Left ventricle myocardium inferior (tissue), 1 donor: ENCODE results near the gene DTX3L. TPM values are rescaled to one million over a fixed set of nuclear protein-coding genes. Genes with fewer than 3 reads are reported as not detected.

Experiments used
- DNase-seq: peaks from one replicate; pipeline ENCODE4 v3.0.0-alpha.2; 2020
- H3K27ac ChIP-seq: fragments of 200-600 bp; replicated peaks from 2 replicates; pipeline ENCODE4 v1.8.0; 2021
- H3K27me3 ChIP-seq: fragments of 200-600 bp; 2 replicates; pipeline ENCODE4 v1.8.0; 2021; ENCODE audit warnings: low read depth
- H3K36me3 ChIP-seq: fragments of 200-600 bp; 2 replicates; pipeline ENCODE4 v1.8.0; 2021
- H3K4me1 ChIP-seq: fragments of 200-600 bp; 2 replicates; pipeline ENCODE4 v1.8.0; 2021
- H3K4me3 ChIP-seq: fragments of 200-600 bp; 2 replicates; pipeline ENCODE4 v1.8.0; 2021; ENCODE audit warnings: mild to moderate bottlenecking, moderate library complexity
- H3K9me3 ChIP-seq: fragments of 200-600 bp; replicated peaks from 2 replicates; pipeline ENCODE4 v1.8.0; 2021
- intact Hi-C: fragments of 100-400 bp; cut with micrococcal nuclease; formaldehyde crosslinking; loops from one replicate; pipeline ENCODE4 v1.11.0; 2022
- total RNA-seq: library from RNA; stranded (reverse); fragmentation: NEBNext Ultra II Directional; extraction: Animal tissue kit (Norgen Biotek cat#: 25700); gene quantifications from one replicate; pipeline ENCODE4 v1.2.1, GENCODE V29; 2021
- TF ChIP-seq, protein P1 (sequence below): fragments of 200-600 bp; IDR thresholded peaks from 2 replicates; pipeline ENCODE4 v1.8.0; 2021; ENCODE audit warnings: antibody characterized with exemption, mild to moderate bottlenecking, borderline replicate concordance
- donor health status: DM: no; HTN: yes; CAD: no; lungs with severe emphysema.

DTX3L gene
- total RNA-seq, 1 donor from 2014 or later, result 13.6 TPM

DNA sequence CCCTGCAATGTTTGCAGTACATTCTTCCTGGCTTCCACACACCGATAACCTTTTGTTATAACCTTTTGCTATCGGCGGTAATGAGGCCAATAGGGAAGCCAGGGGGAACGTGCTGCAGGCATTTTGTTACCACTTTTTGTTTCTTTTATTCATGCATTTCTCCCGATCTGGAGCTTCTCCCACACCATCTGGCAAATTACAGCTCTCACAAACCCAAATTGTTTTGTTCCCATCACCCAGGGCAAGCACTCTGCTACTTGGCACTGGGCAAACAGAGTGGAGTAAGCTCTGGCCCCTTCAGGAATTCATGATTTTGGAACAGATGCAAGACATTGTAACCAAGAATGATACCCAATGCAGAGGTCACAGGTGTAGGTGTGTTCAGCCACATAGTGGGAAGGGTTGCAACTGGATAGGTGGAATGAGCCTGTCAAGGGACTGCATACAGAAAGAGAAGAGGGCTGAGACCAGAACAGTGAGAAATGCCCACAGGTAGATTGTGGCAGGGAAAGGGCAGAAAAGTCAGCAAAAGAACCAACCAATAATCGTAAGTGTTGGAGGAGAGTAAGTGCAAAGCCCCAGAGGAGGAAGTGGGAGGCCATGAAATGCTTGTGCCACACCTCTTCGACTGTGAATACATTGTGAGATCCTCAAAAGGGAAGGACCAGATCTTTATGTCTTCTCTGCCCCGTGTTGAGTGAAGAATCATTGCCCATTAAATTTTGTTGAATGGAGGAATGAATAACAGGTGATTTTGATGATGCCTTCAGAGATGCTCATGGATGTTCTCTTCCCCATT lies 59.1 kb downstream of the DTX3L start:
- peaks cover 6% of the 10 kb centered on the region for H3K27me3 ChIP-seq
- H3K4me3 ChIP-seq, result no peak overlapping the region
- H3K9me3 ChIP-seq, result no peaks in the 10 kb centered on the region
- intact Hi-C loops, result no loop called here
- H3K4me1 ChIP-seq, result no peaks in the 10 kb centered on the region
- TF ChIP-seq, protein P1, sequence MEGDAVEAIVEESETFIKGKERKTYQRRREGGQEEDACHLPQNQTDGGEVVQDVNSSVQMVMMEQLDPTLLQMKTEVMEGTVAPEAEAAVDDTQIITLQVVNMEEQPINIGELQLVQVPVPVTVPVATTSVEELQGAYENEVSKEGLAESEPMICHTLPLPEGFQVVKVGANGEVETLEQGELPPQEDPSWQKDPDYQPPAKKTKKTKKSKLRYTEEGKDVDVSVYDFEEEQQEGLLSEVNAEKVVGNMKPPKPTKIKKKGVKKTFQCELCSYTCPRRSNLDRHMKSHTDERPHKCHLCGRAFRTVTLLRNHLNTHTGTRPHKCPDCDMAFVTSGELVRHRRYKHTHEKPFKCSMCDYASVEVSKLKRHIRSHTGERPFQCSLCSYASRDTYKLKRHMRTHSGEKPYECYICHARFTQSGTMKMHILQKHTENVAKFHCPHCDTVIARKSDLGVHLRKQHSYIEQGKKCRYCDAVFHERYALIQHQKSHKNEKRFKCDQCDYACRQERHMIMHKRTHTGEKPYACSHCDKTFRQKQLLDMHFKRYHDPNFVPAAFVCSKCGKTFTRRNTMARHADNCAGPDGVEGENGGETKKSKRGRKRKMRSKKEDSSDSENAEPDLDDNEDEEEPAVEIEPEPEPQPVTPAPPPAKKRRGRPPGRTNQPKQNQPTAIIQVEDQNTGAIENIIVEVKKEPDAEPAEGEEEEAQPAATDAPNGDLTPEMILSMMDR, result no peak
- DNase-seq, result no peak
- H3K27ac ChIP-seq, result no peak overlapping the region
- no peaks in the 10 kb centered on the region for H3K36me3 ChIP-seq

Other genes with a start within 250 kb of the DTX3L start
- gene CSTA, start 239.1 kb upstream of the DTX3L start, total RNA-seq, result 0.74 TPM
- 32.7 TPM for gene MIX23, start 181.1 kb upstream of the DTX3L start, total RNA-seq
- 141 TPM for gene FAM162A, start 180.2 kb upstream of the DTX3L start, total RNA-seq
- 3.3 TPM for gene WDR5B, start 148.3 kb upstream of the DTX3L start, total RNA-seq
- gene KPNA1, start 49.4 kb upstream of the DTX3L start, total RNA-seq, result 64.9 TPM
- gene PARP9, start within 50 bp of the DTX3L start, total RNA-seq, result 12.6 TPM
- gene PARP15, start 13.3 kb downstream of the DTX3L start, total RNA-seq, result 0.80 TPM
- 11.7 TPM for gene PARP14, start 116.5 kb downstream of the DTX3L start, total RNA-seq
- 3.8 TPM for gene HSPBAP1, start 229.5 kb downstream of the DTX3L start, total RNA-seq
- gene SLC49A4, start 230.7 kb downstream of the DTX3L start, total RNA-seq, result 14.5 TPM